ENCODE data around the gene THOC5.
"Not testable (repeated sequence)": the region's sequence is repeated elsewhere in the genome, so short reads cannot be mapped to it uniquely, and the experiment has no call there.

The THOC5 gene

GRCh38 chr22:29570912-29571549 lies 17.5 kb upstream of the THOC5 start:
- Mint-ChIP-seq H3K9me3 (no peaks in the 10 kb centered on the region), H3K4me3 (no peak overlapping the region), H3K36me3 (peaks cover 24% of the 10 kb centered on the region), H3K27me3 (no peaks in the 10 kb centered on the region), H3K27ac (no peak overlapping the region), H3K4me1 (no peaks in the 10 kb centered on the region)
- no peak for ATAC-seq

DNA sequence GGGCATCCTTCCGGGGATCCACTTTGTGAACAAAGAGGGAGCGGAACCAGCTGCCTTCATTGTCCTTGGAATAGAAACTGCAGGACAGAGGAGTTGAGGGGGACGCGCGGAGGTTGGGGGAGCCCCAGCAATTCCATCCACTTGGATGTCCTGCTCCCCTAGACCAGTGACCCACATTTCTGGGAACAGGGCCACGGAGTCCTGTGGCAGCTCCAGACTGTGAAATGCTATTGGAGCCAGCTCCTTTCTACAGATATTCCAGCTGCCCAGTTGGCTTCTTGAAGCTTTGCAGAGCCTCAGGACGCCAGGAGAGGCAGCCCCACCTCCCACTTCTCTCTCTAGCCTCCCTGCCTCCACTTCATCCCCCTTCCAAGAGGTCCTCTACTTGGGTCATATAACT lies 16.9 kb upstream of the THOC5 start:
- ATAC-seq = no peak
- Mint-ChIP-seq H3K9me3 (no peaks in the 10 kb centered on the region), H3K27me3 (no peaks in the 10 kb centered on the region), H3K27ac (no peak overlapping the region), H3K4me1 (no peaks in the 10 kb centered on the region), H3K36me3 (peaks cover 24% of the 10 kb centered on the region), H3K4me3 (no peak overlapping the region)

GRCh38 chr22:29569011-29569678 lies 15.6 kb upstream of the THOC5 start:
- Mint-ChIP-seq H3K27ac (peak overlapping the region; percentile 25), H3K4me1 (no peaks in the 10 kb centered on the region), H3K27me3 (no peaks in the 10 kb centered on the region), H3K4me3 (no peak overlapping the region), H3K36me3 (peaks cover 32% of the 10 kb centered on the region), H3K9me3 (no peaks in the 10 kb centered on the region)
- ATAC-seq = no peak

- Mint-ChIP-seq H3K4me1 (no peaks in the 10 kb centered on the region), H3K36me3 (peaks cover 38% of the 10 kb centered on the region), H3K4me3 (no peak overlapping the region), H3K27ac (no peak overlapping the region), H3K27me3 (no peaks in the 10 kb centered on the region), H3K9me3 (no peaks in the 10 kb centered on the region)
- ATAC-seq = no peak
Measured at GRCh38 chr22:29567338-29567737, 13.8 kb upstream of the THOC5 start.

- H3K27ac Mint-ChIP-seq, ATAC-seq, H3K4me3 Mint-ChIP-seq, H3K9me3 Mint-ChIP-seq, H3K4me1 Mint-ChIP-seq, H3K27me3 Mint-ChIP-seq: not testable (repeated sequence)
- peaks cover 45% of the 10 kb centered on the region for H3K36me3 Mint-ChIP-seq
Measured at GRCh38 chr22:29566513-29566912, 13.0 kb upstream of the THOC5 start.

DNA sequence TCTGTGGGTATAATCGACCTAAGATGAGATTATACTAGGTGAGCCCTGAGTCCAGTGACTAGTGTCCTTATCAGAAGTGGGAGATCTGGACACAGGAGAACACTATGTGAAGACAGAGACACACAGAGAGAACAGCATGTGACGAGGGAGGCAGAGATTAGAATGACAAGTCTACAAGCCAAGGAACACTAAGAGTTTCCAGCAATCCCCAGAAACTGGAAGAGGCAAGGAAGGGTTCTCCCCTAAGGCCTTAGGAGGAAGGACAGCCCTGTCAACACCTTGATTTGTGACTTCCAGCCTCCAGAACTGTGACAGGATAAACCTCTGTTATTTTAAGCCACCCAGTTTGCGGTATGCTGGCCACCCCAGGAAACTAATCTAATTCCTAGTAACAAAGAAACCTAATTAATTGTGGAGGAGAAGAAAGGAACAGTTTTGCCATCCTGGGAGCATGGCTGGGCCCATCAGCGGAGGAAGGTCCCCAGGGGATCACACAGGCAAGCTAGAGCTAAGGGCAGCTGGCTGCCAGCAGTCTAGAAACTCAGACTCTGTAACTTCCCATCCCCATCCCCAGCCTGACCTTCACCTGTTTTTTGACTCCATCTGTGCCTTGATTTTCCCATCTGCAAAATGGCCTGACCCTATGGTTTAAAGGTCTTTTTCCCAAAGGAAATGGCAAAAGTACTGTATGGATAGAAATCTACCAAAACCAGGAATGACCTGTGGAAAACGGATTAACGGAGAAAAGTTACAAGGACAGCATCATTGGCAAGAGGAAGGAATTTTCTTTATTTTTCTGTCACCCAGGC lies 10.3 kb upstream of the THOC5 start:
- Mint-ChIP-seq H3K4me1 (no peaks in the 10 kb centered on the region), H3K36me3 (peaks cover 60% of the 10 kb centered on the region), H3K27ac (no peak overlapping the region), H3K9me3 (no peaks in the 10 kb centered on the region), H3K27me3 (no peaks in the 10 kb centered on the region), H3K4me3 (no peak overlapping the region)
- no peak for ATAC-seq

- Mint-ChIP-seq H3K27ac (no peak overlapping the region), H3K27me3 (no peaks in the 10 kb centered on the region), H3K4me3 (no peak overlapping the region), H3K36me3 (peaks cover 64% of the 10 kb centered on the region), H3K9me3 (no peaks in the 10 kb centered on the region), H3K4me1 (no peaks in the 10 kb centered on the region)
- no peak for ATAC-seq
Measured at GRCh38 chr22:29559853-29560252, 6.3 kb upstream of the THOC5 start.

DNA sequence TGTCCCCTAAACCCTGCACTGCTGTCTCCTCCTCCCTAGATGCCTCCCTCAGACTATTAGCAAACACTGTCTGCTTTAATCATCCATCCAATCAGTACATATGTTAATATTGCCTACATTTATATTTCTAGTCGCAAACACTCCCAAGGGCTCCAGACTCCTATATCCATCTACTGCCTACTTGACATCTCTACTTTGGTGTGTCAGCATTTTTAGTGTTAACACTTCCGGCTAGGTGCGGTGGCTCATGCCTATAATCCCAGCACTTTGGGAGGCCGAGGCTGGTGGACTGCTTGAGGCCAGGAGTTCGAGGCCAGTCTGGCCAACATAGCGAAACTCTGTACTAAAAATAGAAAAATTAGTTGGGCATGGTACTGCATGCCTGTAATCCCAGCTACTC lies 5.5 kb upstream of the THOC5 start:
- peaks cover 59% of the 10 kb centered on the region for H3K36me3 Mint-ChIP-seq
- ATAC-seq = no peak
- no peaks in the 10 kb centered on the region for H3K27me3 Mint-ChIP-seq

GRCh38 chr22:29555065-29555644 lies 1.6 kb upstream of the THOC5 start:
- Mint-ChIP-seq H3K27ac (peak overlapping the region; percentile 67), H3K4me1 (peaks cover 8% of the 10 kb centered on the region), H3K4me3 (no peak overlapping the region), H3K36me3 (peaks cover 37% of the 10 kb centered on the region), H3K9me3 (no peaks in the 10 kb centered on the region), H3K27me3 (no peaks in the 10 kb centered on the region)
- ATAC-seq = no peak

More for the DNA sequence above, 5.5 kb upstream of the THOC5 start:
- H3K4me3 Mint-ChIP-seq = no peak overlapping the region
- H3K27ac Mint-ChIP-seq = no peak overlapping the region
- no peaks in the 10 kb centered on the region for H3K4me1 Mint-ChIP-seq
- H3K9me3 Mint-ChIP-seq = no peaks in the 10 kb centered on the region

DNA sequence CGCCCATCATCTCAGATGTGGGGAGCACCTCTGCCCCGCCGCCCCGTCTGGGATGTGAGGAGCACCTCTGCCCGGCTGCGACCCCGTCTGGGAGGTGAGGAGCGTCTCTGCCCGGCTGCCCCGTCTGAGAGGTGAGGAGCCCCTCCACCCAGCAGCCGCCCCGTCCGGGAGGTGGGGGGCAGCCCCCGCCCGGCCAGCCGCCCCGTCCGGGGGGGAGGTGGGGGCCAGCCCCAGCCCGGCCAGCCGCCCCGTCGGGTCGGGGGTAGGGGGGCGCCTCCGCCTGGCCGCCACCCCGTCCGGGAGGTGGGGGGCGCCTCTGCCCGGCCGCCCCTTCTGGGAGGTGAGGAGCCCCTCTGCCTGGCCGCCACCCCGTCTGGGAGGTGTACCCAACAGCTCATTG lies 1.2 kb downstream of the THOC5 start:
- H3K27me3 Mint-ChIP-seq = not testable (repeated sequence)

GRCh38 chr22:29550005-29550404 lies 3.6 kb downstream of the THOC5 start:
- Mint-ChIP-seq H3K36me3 (peaks cover 40% of the 10 kb centered on the region), H3K27me3 (no peaks in the 10 kb centered on the region), H3K4me3 (no peak overlapping the region), H3K4me1 (peaks cover 17% of the 10 kb centered on the region), H3K9me3 (no peaks in the 10 kb centered on the region), H3K27ac (no peak overlapping the region)
- ATAC-seq = no peak

More for the DNA sequence above, 1.2 kb downstream of the THOC5 start:
- Mint-ChIP-seq H3K36me3 (peaks cover 43% of the 10 kb centered on the region), H3K4me1 (peaks cover 17% of the 10 kb centered on the region), H3K4me3 (peak overlapping the region; percentile 80)
- peak; percentile 49 for ATAC-seq
- not testable (repeated sequence) for H3K27ac Mint-ChIP-seq, H3K9me3 Mint-ChIP-seq

GRCh38 chr22:29545045-29545444 lies 8.5 kb downstream of the THOC5 start:
- not testable (repeated sequence) for ATAC-seq, H3K9me3 Mint-ChIP-seq, H3K4me3 Mint-ChIP-seq, H3K27ac Mint-ChIP-seq, H3K27me3 Mint-ChIP-seq
- Mint-ChIP-seq H3K36me3 (peaks cover 58% of the 10 kb centered on the region), H3K4me1 (peaks cover 17% of the 10 kb centered on the region)

DNA sequence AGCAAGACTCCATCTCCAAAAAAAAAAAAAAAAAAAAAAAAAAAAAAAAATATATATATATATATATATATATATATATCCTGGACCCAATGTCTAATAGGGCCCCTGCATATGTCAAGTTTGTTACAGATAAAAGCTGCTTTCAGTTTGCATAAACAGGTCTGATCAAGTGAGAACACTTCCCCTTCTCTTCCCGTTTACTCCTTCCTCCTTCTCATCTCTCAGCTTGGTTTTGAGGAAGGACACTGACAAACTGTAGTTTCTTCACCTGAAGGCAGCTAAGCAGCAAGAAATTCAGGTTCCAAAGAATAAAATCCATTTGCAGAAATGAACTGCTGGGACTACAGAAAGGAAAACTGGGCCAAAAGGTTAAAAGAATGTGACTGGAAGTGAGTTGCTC lies 11.7 kb downstream of the THOC5 start:
- H3K27ac Mint-ChIP-seq = peak overlapping the region; percentile 15
- H3K9me3 Mint-ChIP-seq = no peaks in the 10 kb centered on the region
- H3K36me3 Mint-ChIP-seq = peaks cover 43% of the 10 kb centered on the region
- no peak overlapping the region for H3K4me3 Mint-ChIP-seq
- H3K27me3 Mint-ChIP-seq = no peaks in the 10 kb centered on the region
- peaks cover 9% of the 10 kb centered on the region for H3K4me1 Mint-ChIP-seq
- ATAC-seq = no peak

DNA sequence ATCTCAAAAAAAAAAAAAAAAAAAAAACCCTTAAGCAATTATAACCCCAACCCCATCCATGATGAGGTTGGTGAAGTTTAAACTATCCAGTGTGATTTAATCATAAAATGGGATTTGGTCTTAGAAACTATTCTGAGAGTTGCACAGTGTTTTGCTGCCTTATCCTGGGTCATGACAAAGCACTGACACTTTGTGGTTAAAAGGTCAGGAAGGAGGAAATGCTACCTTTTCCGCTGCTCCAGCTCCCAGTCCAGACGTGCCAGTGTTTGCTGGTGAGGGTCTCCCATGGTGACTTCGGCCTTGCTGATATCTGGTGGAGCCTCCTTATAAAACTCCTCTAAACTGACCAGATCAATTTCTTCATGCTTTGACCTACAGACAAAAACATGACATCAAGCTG lies 14.5 kb downstream of the THOC5 start:
- no peak overlapping the region for H3K27ac Mint-ChIP-seq
- H3K9me3 Mint-ChIP-seq = peaks cover under 1% of the 10 kb centered on the region
- no peak overlapping the region for H3K4me3 Mint-ChIP-seq
- H3K27me3 Mint-ChIP-seq = no peaks in the 10 kb centered on the region
- H3K4me1 Mint-ChIP-seq = peaks cover 9% of the 10 kb centered on the region
- no peak for ATAC-seq
- peaks cover 52% of the 10 kb centered on the region for H3K36me3 Mint-ChIP-seq

DNA sequence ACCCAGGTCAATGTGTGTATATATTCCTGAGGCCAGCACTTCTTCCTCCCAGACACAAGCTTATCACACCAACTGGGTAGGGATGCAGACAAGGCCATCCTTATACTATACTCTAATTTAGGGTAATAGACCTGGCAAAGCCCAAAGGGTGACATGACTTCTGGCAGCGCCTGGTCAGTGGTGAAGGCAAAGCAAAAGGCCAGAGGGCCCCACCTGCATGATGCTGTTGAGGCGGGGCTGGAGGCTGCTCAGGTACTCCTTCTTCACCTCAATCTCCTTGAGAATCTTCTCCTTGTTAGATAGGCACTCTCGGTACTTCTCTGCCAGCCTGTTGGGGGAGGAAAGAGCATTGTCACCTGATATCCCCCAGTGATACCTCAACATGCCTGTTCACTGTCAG lies 17.1 kb downstream of the THOC5 start:
- Mint-ChIP-seq H3K36me3 (peaks cover 57% of the 10 kb centered on the region), H3K27me3 (no peaks in the 10 kb centered on the region), H3K27ac (no peak overlapping the region), H3K4me1 (no peaks in the 10 kb centered on the region), H3K9me3 (peaks cover 3% of the 10 kb centered on the region), H3K4me3 (no peak overlapping the region)
- ATAC-seq = no peak

All from stimulated activated memory B cell treated with anti-CD40 and anti-IgM and Interleukin-4, amounts not matched to agents 10 μg/mL and 1 μg/mL and 100 μg/mL, for 72 hours (primary cell).